Cardiac fibroblast (primary cell): Measurements from ENCODE around the gene C1QTNF6.

ENCODE experiments used
- DNase-seq, 2 donors: peaks; one replicate each; pipeline versions ENCODE4 v3.0.0 to v3.0.0-alpha.2; 2010; ENCODE audit warnings: low read depth in 2 of 2
- H3K4me3 ChIP-seq, 2 donors: replicated peaks in 1 of 2; 1 replicate in 1 of 2; 2 replicates in 1 of 2; pipeline ENCODE4 v1.5.1; 2011; ENCODE audit warnings: low read depth in 2 of 2, low read length in 2 of 2, mild to moderate bottlenecking in 2 of 2, moderate library complexity in 1 of 2
- CTCF ChIP-seq: IDR thresholded peaks from one replicate; pipeline ENCODE4 v1.5.1; 2011; ENCODE audit warnings: low read depth, mild to moderate bottlenecking, low read length, inconsistent platforms

Gene C1QTNF6

DNA sequence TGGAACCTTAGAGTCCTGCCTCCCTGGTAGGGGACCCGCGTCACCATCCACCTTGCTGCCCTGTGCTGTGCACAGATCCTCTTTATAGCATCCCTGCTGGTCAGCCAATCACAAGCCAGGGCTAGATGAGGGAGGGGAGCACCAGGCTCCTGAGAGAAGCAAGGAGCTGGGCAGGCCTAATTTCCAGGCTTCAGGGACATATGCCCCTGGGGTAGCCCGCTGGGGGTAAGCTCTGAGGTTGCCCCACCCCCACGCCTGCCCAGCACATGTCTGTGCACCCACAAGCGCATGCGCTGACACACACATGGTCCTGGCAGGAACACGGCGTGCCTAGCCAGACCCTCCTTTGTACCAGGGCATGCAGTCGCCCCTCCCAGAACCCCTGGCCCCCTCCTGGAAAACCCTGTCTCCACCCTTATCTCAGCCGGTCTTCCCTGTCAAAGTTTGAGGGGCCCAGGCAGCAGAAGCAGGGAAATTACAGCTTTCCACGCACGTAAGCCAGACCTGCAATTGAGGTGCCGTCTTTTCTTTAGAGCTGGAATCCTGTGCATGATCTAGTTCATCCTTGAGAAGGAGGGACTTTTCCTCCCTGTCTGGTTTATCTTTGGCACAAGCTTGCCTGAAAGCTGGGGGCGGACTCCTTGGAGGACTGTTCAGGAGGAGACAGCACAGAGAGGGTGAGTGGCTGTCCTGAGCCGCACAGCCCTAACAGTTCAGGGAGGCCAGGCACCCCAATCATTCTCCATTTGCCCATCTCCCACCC lies 22.2 kb upstream of the C1QTNF6 start:
- DNase-seq: no peak
- TF ChIP-seq CTCF: no peak
- H3K4me3 ChIP-seq: no peak overlapping the region

DNA sequence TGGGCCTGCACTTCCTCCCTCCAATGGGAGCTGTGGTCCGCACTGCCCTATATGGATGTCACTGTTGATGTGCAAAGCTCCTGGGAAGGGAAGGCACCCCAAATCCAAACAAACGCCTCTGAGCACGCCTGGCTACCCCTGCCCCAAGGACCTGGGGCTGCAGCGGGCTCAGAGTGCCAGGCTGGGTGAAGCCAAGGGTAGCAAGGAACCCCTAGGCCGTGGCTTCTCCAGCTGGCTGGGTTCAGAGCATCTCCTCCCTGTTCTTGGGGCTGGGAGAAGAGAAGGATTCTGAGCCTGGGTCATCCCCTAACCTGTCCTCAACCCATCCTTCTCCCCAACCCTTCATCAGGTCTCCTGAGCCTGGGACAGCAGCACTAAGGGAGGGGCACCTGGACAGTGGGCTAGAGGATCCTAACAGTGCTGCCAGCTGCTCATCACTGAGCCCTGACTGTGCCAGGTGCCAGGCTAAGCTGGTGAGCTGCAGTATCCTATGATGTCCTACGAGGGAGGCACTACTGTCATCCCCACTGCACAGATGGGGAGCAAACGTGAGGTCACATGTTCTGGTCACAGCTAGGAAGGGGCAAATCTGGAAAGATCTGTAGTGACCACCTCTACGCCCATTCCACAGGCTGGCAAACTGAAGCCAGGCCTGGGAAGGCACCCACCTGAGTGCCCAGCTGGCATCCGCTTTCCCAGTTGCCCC lies 21.2 kb upstream of the C1QTNF6 start:
- no peak overlapping the region for H3K4me3 ChIP-seq
- no peak for TF ChIP-seq CTCF
- DNase-seq: no peak

- TF ChIP-seq CTCF: no peak
- H3K4me3 ChIP-seq: no peak overlapping the region
- DNase-seq: no peak
Measured at GRCh38 chr22:37208401-37209139, 20.5 kb upstream of the C1QTNF6 start.

GRCh38 chr22:37207981-37208380 lies 19.9 kb upstream of the C1QTNF6 start:
- no peak overlapping the region for H3K4me3 ChIP-seq
- DNase-seq: no peak
- TF ChIP-seq CTCF: no peak

GRCh38 chr22:37206841-37207821 lies 19.1 kb upstream of the C1QTNF6 start:
- DNase-seq: no peak
- no peak overlapping the region for H3K4me3 ChIP-seq
- TF ChIP-seq CTCF: no peak
